ENCODE results near the gene ARFIP1.

Gene ARFIP1

DNA sequence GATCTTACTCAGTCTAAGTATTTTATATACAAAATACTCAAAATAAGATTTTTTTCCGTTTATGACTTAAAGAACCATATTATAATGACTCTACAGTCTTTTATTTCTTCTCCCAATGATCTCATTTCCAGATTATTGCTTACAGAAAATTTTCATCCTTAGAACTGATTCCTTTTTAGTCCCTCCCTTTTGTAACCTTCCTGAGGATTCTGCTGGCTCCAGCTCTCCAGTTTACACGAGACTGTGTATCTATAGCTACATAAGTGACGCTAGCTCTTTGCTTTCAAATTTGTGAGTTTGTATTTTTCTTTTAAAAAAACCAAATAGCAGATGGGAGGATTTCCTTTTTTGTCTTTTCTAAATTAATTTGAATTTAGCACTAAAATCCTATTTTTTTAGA, 180.3 kb downstream of the ARFIP1 start:
- no peak for DNase-seq (ENCODE audit: low read depth in 4 of 4, low spot score in 1 of 4)

DNA sequence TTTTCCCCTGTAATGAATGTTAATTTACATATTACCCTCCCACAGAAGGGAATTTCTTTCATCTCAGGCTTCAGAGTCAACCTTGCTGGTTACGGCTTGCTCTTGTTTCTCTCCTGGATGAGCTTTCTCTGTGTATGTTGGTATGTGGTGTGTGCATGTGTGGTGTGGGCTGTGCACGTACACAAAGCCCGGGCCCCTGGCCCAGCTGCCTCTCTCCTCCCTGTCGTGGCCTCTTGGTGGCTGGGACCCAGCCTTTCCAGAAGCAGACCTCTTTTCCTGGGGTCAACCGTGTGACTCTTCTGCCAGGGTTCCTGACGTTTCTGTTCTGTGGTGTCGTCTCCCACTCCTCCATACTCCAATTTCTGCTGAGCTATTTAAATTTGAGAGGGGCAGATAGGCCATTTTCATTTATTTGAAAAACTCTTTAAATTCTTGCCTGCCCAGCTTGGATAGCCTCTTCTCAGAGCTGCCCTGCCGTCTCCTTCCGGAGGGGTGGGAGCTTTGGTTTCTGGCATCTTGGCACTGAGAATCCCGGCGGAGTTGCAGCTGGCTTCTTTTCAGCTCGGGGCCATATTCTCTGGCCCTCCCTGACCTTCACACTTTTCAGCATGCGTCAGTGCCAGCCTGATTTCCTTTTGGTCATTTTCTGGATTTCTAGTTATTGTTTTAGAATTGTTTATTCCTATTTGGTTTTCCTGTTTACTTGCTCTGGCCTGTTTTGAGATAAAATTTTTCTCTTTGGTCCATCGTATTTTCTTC, 181.4 kb downstream of the ARFIP1 start:
- no peak for DNase-seq (ENCODE audit: low read depth in 4 of 4, low spot score in 1 of 4)

DNA sequence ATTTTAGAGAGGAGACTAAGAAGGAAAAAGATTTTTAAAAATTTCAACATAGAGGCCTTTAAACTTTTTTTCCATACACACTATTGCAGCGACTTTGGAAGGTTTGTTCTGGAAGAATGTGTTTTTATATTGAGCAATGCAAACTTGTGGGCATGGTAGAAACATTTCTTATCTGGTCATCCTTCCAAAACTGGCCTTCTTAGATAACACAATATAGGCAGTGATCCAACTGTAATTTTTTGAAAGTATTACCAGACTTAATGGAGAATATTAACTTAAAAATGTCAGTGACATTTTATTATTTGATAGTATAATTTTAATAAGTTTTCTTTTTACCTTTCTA, 182.0 kb downstream of the ARFIP1 start:
- no peak for DNase-seq (ENCODE audit: low read depth in 4 of 4, low spot score in 1 of 4)

Data from stimulated activated CD4-positive, alpha-beta T cell treated with anti-CD3 and anti-CD28 coated beads, Interleukin-1b, Interleukin-23, amount 100 ng/mL, for 24 hours (primary cell).